OCI-LY3 (cell line): Measurements from ENCODE around the gene TAF1B.

Experiments
- H2AFZ ChIP-seq: fragments of 200-600, 300-600 bp; shearing (Covaris generic); 2 replicates; pipeline ENCODE4 v1.6.0; 2014; ENCODE audit warnings: antibody characterized with exemption, low read depth, low read length
- H3K27ac ChIP-seq: fragments of 200-600, 300-600 bp; sonication (generic); 2 replicates; pipeline ENCODE4 v1.5.1; 2014; ENCODE audit warnings: mild to moderate bottlenecking, low read length, moderate library complexity, mixed read lengths
- H3K27me3 ChIP-seq: fragments of 200-600, 300-600 bp; sonication (generic); 2 replicates; pipeline ENCODE4 v1.6.1; 2014; ENCODE audit warnings: low read depth, low read length, mixed read lengths
- H3K36me3 ChIP-seq: fragments of 200-600, 300-600 bp; sonication (generic); replicated peaks from 2 replicates; pipeline ENCODE3; 2014; ENCODE audit warnings: low read depth, low read length, mixed read lengths
- H3K4me1 ChIP-seq: fragments of 300-600, 200-600 bp; sonication (generic); 2 replicates; pipeline ENCODE4 v1.6.1; 2014; ENCODE audit warnings: low read length, mixed read lengths
- H3K4me2 ChIP-seq: fragments of 200-600, 300-600 bp; sonication (generic); 2 replicates; pipeline ENCODE4 v1.6.1; 2014; ENCODE audit warnings: low read length, mixed read lengths
- H3K4me3 ChIP-seq: fragments of 300-600, 200-600 bp; sonication (generic); 2 replicates; pipeline ENCODE4 v1.5.1; 2014; ENCODE audit warnings: antibody characterized with exemption, mild to moderate bottlenecking, low read length, moderate library complexity
- H3K79me2 ChIP-seq: fragments of 300-600, 200-600 bp; shearing (Covaris generic); 2 replicates; pipeline ENCODE4 v1.6.1; 2014; ENCODE audit warnings: mild to moderate bottlenecking, low read length, mixed read lengths
- H3K9ac ChIP-seq: fragments of 300-600, 200-600 bp; shearing (Covaris generic); 2 replicates; pipeline ENCODE4 v1.6.0; 2014; ENCODE audit warnings: mild to moderate bottlenecking, low read length, moderate library complexity
- H3K9me3 ChIP-seq: fragments of 200-600, 300-600 bp; shearing (Covaris generic); 2 replicates; pipeline ENCODE4 v1.6.1; 2014; ENCODE audit warnings: low read length, mixed read lengths; ENCODE audit not compliant: insufficient read depth
- H4K20me1 ChIP-seq: fragments of 200-600, 300-600 bp; sonication (generic); 2 replicates; pipeline ENCODE4 v1.6.1; 2016; ENCODE audit warnings: low read length, mixed read lengths; ENCODE audit not compliant: insufficient read depth
- CTCF ChIP-seq: fragments of 200-600, 300-600 bp; sonication (generic); IDR thresholded peaks from 2 replicates; pipeline ENCODE4 v1.5.1; 2014; ENCODE audit warnings: antibody characterized with exemption, low read length, low read depth
- EZH2phosphoT487 ChIP-seq: fragments of 200-600 bp; shearing (Covaris generic); IDR thresholded peaks from 2 replicates; pipeline ENCODE4 v1.6.1; 2018; ENCODE audit warnings: antibody characterized with exemption, mixed run types, low read depth

The TAF1B gene

GRCh38 chr2:9819551-9819950, 23.7 kb upstream of the TAF1B start:
- H2AFZ ChIP-seq = no peak overlapping the region
- H4K20me1 ChIP-seq = no peaks in the 10 kb centered on the region
- TF ChIP-seq CTCF (no peak), EZH2phosphoT487 (no peak)
- H3K36me3 ChIP-seq = no peaks in the 10 kb centered on the region
- H3K27ac ChIP-seq = no peak overlapping the region
- H3K27me3 ChIP-seq = peaks cover 14% of the 10 kb centered on the region; the same call in 1 of the 2 replicates
- H3K9me3 ChIP-seq = no peaks in the 10 kb centered on the region
- H3K4me2 ChIP-seq = no peak overlapping the region
- H3K9ac ChIP-seq = no peak overlapping the region
- H3K4me1 ChIP-seq = no peaks in the 10 kb centered on the region
- H3K79me2 ChIP-seq = no peaks in the 10 kb centered on the region
- no peak overlapping the region for H3K4me3 ChIP-seq

GRCh38 chr2:9820020-9820973, 23.0 kb upstream of the TAF1B start:
- H3K27me3 ChIP-seq = 0 out of 2 replicates have a peak, but pooled peaks cover 7% of the 10 kb centered on the region
- no peaks in the 10 kb centered on the region for H3K4me1 ChIP-seq
- H2AFZ ChIP-seq = no peak overlapping the region

GRCh38 chr2:9821805-9822445, 21.3 kb upstream of the TAF1B start:
- Histone ChIP-seq H3K27ac (no peak overlapping the region), H3K4me3 (no peak overlapping the region)

More at GRCh38 chr2:9820020-9820973, 23.0 kb upstream of the TAF1B start:
- Histone ChIP-seq H3K4me3 (no peak overlapping the region), H4K20me1 (no peaks in the 10 kb centered on the region), H3K4me2 (no peak overlapping the region), H3K36me3 (no peaks in the 10 kb centered on the region), H3K9ac (no peak overlapping the region), H3K9me3 (no peaks in the 10 kb centered on the region), H3K27ac (no peak overlapping the region), H3K79me2 (no peaks in the 10 kb centered on the region)
- TF ChIP-seq CTCF (no peak), EZH2phosphoT487 (no peak)

More at GRCh38 chr2:9821805-9822445, 21.3 kb upstream of the TAF1B start:
- no peaks in the 10 kb centered on the region for H4K20me1 ChIP-seq
- no peaks in the 10 kb centered on the region for H3K79me2 ChIP-seq
- no peak for TF ChIP-seq EZH2phosphoT487
- TF ChIP-seq CTCF = no peak
- no peaks in the 10 kb centered on the region for H3K9me3 ChIP-seq
- H3K27me3 ChIP-seq = no peaks in the 10 kb centered on the region
- no peaks in the 10 kb centered on the region for H3K4me1 ChIP-seq
- H3K4me2 ChIP-seq = no peak overlapping the region
- no peak overlapping the region for H3K9ac ChIP-seq
- H2AFZ ChIP-seq = no peak overlapping the region
- H3K36me3 ChIP-seq = no peaks in the 10 kb centered on the region
